IMR-90 (cell line): ENCODE measurements around the gene PILRA. TPM values are rescaled to one million over a fixed set of nuclear protein-coding genes. Genes with fewer than 3 reads are reported as not detected.

Experiments used
- ATAC-seq: fragments of 200-7000 bp; cut with Tn5 transposase; 2 replicates; pipeline ENCODE4 v1.9.1; 2020; ENCODE audit warnings: low read depth, mild to moderate bottlenecking, moderate library complexity
- BruUV-seq: library from RNA; stranded (reverse); fragments of 400-500 nt; replicated peaks from 2 replicates; lab custom pipeline; 2021; lab: Mats Ljungman, UMichigan
- CTCF ChIA-PET: fragments of 300-600 bp; formaldehyde crosslinking; extraction: SDS; loops from one replicate; lab custom pipeline; 2021; ENCODE audit warnings: antibody characterized with exemption; lab: Yijun Ruan, JAX
- POLR2A ChIA-PET: fragments of 300-600 bp; sonication (Branson Sonifier 250); formaldehyde crosslinking; loops from one replicate; lab custom pipeline; 2022; ENCODE audit warnings: antibody characterized with exemption; ENCODE audit not compliant: unreplicated experiment; lab: Charles Lee
- DNase-seq: peaks from one replicate; pipeline ENCODE4 v3.0.0; 2013
- H2AFZ ChIP-seq: replicated peaks from 2 replicates; pipeline ENCODE3; 2013; ENCODE audit warnings: low read length, mild to moderate bottlenecking; ENCODE audit not compliant: poor library complexity
- H2AK5ac ChIP-seq: 2 replicates; pipeline ENCODE4 v1.6.1; 2013; ENCODE audit warnings: low read depth, low read length, inconsistent platforms
- H2AK9ac ChIP-seq: replicated peaks from 2 replicates; pipeline ENCODE3; 2013; ENCODE audit warnings: mild to moderate bottlenecking, low read depth, low read length, moderate library complexity; ENCODE audit not compliant: poor library complexity
- H2BK120ac ChIP-seq: 2 replicates; pipeline ENCODE4 v1.6.1; 2013; ENCODE audit warnings: low read depth, low read length, inconsistent platforms
- H2BK15ac ChIP-seq: 3 replicates; pipeline ENCODE4 v1.6.1; 2013; ENCODE audit warnings: low read depth, low read length, inconsistent platforms
- H2BK20ac ChIP-seq: 2 replicates; pipeline ENCODE4 v1.6.1; 2013; ENCODE audit warnings: low read depth, mild to moderate bottlenecking, inconsistent platforms, low read length, moderate library complexity
- H2BK5ac ChIP-seq: 2 replicates; pipeline ENCODE4 v1.6.1; 2013; ENCODE audit warnings: mild to moderate bottlenecking, low read depth, low read length, inconsistent platforms; ENCODE audit not compliant: poor library complexity, severe bottlenecking
- H3K14ac ChIP-seq: replicated peaks from 2 replicates; pipeline ENCODE4 v1.6.1; 2013; ENCODE audit warnings: low read depth, low read length, inconsistent platforms
- H3K18ac ChIP-seq: 2 replicates; pipeline ENCODE4 v1.6.1; 2013; ENCODE audit warnings: low read depth, low read length, control low read depth
- H3K23ac ChIP-seq: 2 replicates; pipeline ENCODE4 v1.6.1; 2013; ENCODE audit warnings: low read depth, low read length, inconsistent platforms
- H3K27ac ChIP-seq: 2 replicates; pipeline ENCODE4 v1.5.1; 2013; ENCODE audit warnings: mild to moderate bottlenecking, control low read depth, low read length; ENCODE audit not compliant: insufficient read depth
- H3K27me3 ChIP-seq: 2 replicates; pipeline ENCODE4 v1.6.1; 2013; ENCODE audit warnings: low read length; ENCODE audit not compliant: control insufficient read depth, insufficient read depth
- H3K36me3 ChIP-seq: 2 replicates; pipeline ENCODE4 v1.6.1; 2013; ENCODE audit warnings: low read length, mixed read lengths; ENCODE audit not compliant: control insufficient read depth, insufficient read depth
- H3K4ac ChIP-seq: 2 replicates; pipeline ENCODE4 v1.6.1; 2013; ENCODE audit warnings: low read depth, low read length, inconsistent platforms
- H3K4me1 ChIP-seq: 2 replicates; pipeline ENCODE4 v1.6.1; 2013; ENCODE audit warnings: low read length, mixed read lengths; ENCODE audit not compliant: control insufficient read depth, insufficient read depth
- H3K4me2 ChIP-seq: 2 replicates; pipeline ENCODE4 v1.6.1; 2013; ENCODE audit warnings: low read depth, mild to moderate bottlenecking, control low read depth, low read length, moderate library complexity
- H3K4me3 ChIP-seq: 2 replicates; pipeline ENCODE4 v1.5.1; 2013; ENCODE audit warnings: low read depth, mild to moderate bottlenecking, control low read depth, low read length, moderate library complexity; ENCODE audit not compliant: insufficient read depth
- H3K56ac ChIP-seq: 2 replicates; pipeline ENCODE4 v1.6.1; 2013; ENCODE audit warnings: low read length, inconsistent platforms; ENCODE audit not compliant: insufficient read depth; ENCODE audit errors: extremely low read depth
- H3K79me1 ChIP-seq, 2 experiments: 2 replicates each; pipeline ENCODE4 v1.6.1; 2013; ENCODE audit warnings: low read length in 2 of 2, inconsistent platforms in 1 of 2, low read depth in 1 of 2
- H3K9ac ChIP-seq: 2 replicates; pipeline ENCODE4 v1.6.1; 2013; ENCODE audit warnings: low read depth, low read length, control low read depth
- H3K9me1 ChIP-seq: 2 replicates; pipeline ENCODE4 v1.6.1; 2013; ENCODE audit warnings: low read length, inconsistent platforms; ENCODE audit not compliant: insufficient read depth
- H3K9me3 ChIP-seq: 2 replicates; pipeline ENCODE4 v1.6.1; 2013; ENCODE audit warnings: low read length; ENCODE audit not compliant: control insufficient read depth, insufficient read depth
- H4K20me1 ChIP-seq: 2 replicates; pipeline ENCODE4 v1.6.1; 2013; ENCODE audit warnings: low read length, inconsistent platforms; ENCODE audit not compliant: insufficient read depth
- H4K5ac ChIP-seq: 2 replicates; pipeline ENCODE4 v1.6.1; 2013; ENCODE audit warnings: mild to moderate bottlenecking, low read depth, low read length, control low read depth
- H4K8ac ChIP-seq, 2 experiments: 2 replicates each; pipeline ENCODE4 v1.6.1; 2013; ENCODE audit warnings: low read depth in 2 of 2, low read length in 2 of 2, control low read depth in 1 of 2, inconsistent platforms in 1 of 2
- H4K91ac ChIP-seq: 2 replicates; pipeline ENCODE4 v1.6.1; 2013; ENCODE audit warnings: low read depth, low read length, inconsistent platforms; ENCODE audit not compliant: insufficient read depth
- CEBPB ChIP-seq: IDR thresholded peaks from 2 replicates; pipeline ENCODE4 v1.6.1; 2012; ENCODE audit warnings: low read depth, low read length, improper control_type of control experiment
- CHD1 ChIP-seq: IDR thresholded peaks from 2 replicates; pipeline ENCODE4 v1.6.1; 2012; ENCODE audit warnings: low read depth, low read length, improper control_type of control experiment
- FOS ChIP-seq: fragments of 150-350 bp; IDR thresholded peaks from 2 replicates; pipeline ENCODE4 v1.6.1; 2016; ENCODE audit warnings: low read depth, low read length
- MAZ ChIP-seq: IDR thresholded peaks from 2 replicates; pipeline ENCODE4 v1.6.1; 2012; ENCODE audit warnings: low read depth, mild to moderate bottlenecking, low read length, improper control_type of control experiment, moderate library complexity, borderline replicate concordance
- NFE2L2 ChIP-seq: fragments of 150-350 bp; IDR thresholded peaks from 2 replicates; pipeline ENCODE4 v1.6.1; 2016; ENCODE audit warnings: low read depth, mild to moderate bottlenecking, low read length
- POLR2A ChIP-seq: IDR thresholded peaks from 2 replicates; pipeline ENCODE4 v1.6.1; 2012; ENCODE audit warnings: mild to moderate bottlenecking, low read depth, low read length
- RAD21 ChIP-seq: IDR thresholded peaks from 2 replicates; pipeline ENCODE4 v1.6.1; 2012; ENCODE audit warnings: low read length, improper control_type of control experiment
- RCOR1 ChIP-seq: IDR thresholded peaks from 2 replicates; pipeline ENCODE4 v1.6.1; 2012; ENCODE audit warnings: mild to moderate bottlenecking, low read length, improper control_type of control experiment; ENCODE audit not compliant: insufficient replicate concordance
- RFX5 ChIP-seq: IDR thresholded peaks from 2 replicates; pipeline ENCODE4 v1.8.0; 2012; ENCODE audit warnings: low read depth, mild to moderate bottlenecking, low read length, moderate library complexity
- SMC3 ChIP-seq: fragments of 150-350 bp; IDR thresholded peaks from 2 replicates; pipeline ENCODE4 v1.6.1; 2016; ENCODE audit warnings: low read depth, mild to moderate bottlenecking, antibody characterized with exemption, low read length, moderate library complexity
- WGBS, 2 experiments: methylation state at CpG; one replicate each; pipeline versions ENCODE4 v1.1.5 to v1.1.7; 2013; ENCODE audit warnings: missing lambda C conversion rate in 2 of 2; ENCODE audit not compliant: insufficient read length in 1 of 2; ENCODE audit errors: extremely low coverage in 2 of 2; 5-methylcytosine and 5-hydroxymethylcytosine counted together
- dilution Hi-C: fragments of 300-500 bp; cut with HindIII; formaldehyde crosslinking; loops from one replicate; pipeline ENCODE4 v1.14.3; 2018; ENCODE audit warnings: low sequenced_read_pairs; ENCODE audit not compliant: unreplicated experiment
- in situ Hi-C: fragments of 300-500 bp; cut with MboI; formaldehyde crosslinking; loops from 3 replicates; pipeline ENCODE4 v1.14.3; 2019; ENCODE audit warnings: low sequenced_read_pairs, inconsistent platforms, mixed read lengths
- intact Hi-C: fragments of 100-400 bp; cut with micrococcal nuclease; formaldehyde crosslinking; loops from 2 replicates; pipeline ENCODE4 v1.10.0; 2022
- polyA plus RNA-seq, 3 experiments: library from polyadenylated mRNA; depleted of rRNA; stranded (reverse); fragments of >200 nt; gene quantifications; 2 replicates each; pipeline ENCODE4 v1.2.3, GENCODE V29; 2012; ENCODE audit warnings: low replicate concordance in 1 of 3
- total RNA-seq: library from RNA; depleted of rRNA; stranded (reverse); fragments of >200 nt; gene quantifications from 2 replicates; pipeline ENCODE4 v1.2.3, GENCODE V29; 2012
- TF ChIP-seq, protein P1 (sequence below): fragments of 150-350 bp; IDR thresholded peaks from 2 replicates; pipeline ENCODE4 v1.6.1; 2017; ENCODE audit warnings: mild to moderate bottlenecking, antibody characterized with exemption, low read length, low read depth
- TF ChIP-seq, protein P2 (sequence below): fragments of 150-350 bp; IDR thresholded peaks from 2 replicates; pipeline ENCODE4 v1.6.1; 2016; ENCODE audit warnings: low read depth, mild to moderate bottlenecking, low read length, moderate library complexity, borderline replicate concordance
- TF ChIP-seq, protein P3 (sequence below): conservative IDR thresholded peaks from 2 replicates; pipeline ENCODE4 v1.5.1; 2012; ENCODE audit warnings: mild to moderate bottlenecking, low read depth, low read length, improper control_type of control experiment

PILRA gene
- total and polyA plus RNA-seq, 2 of the 4 experiments (the other 2 are of a cell fraction) = 0.56 TPM; not detected in 1

DNA sequence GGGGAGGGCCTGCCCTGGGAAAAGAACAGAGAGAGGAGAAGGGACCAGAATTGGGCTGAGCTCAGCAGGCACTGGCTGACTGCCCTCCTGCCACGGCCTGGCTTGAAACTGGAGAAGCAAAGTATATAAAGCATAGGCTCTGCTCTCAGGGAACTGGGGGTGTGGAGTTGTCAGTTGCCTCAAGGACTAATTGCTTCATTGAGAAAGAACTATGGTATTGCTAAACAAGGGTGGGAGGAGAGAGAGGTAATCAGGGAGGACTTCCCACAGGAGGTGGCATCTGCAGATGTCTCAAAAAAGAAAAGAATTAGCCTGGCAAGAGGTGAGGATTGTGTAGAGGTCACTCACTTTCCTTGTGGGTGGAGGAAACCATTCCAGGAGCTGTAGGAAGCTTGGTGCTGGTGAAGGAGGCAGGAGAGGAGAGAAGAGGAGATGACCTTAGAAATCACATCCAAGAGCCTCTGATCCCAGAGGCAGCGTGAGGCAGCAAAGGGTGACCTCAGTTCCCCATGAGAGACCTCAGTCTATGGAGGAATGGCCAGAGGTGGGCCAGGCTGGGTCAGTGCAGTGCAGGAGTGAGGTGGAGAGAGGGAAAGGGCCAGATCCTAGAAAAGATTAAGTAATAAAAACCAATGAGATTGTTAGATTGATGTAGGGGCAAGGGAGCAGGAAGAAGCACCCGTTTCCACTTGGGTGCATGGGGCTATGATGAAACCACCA is 13.0 kb upstream of the PILRA start:
- in situ Hi-C loops = no loop called here
- no peak for DNase-seq
- H3K4me3 ChIP-seq = no peak overlapping the region
- H4K5ac ChIP-seq = no peak overlapping the region
- H2BK15ac ChIP-seq = no peak overlapping the region
- intact Hi-C loops = no loop called here
- no peaks in the 10 kb centered on the region for H3K9me1 ChIP-seq
- H3K9me3 ChIP-seq = no peaks in the 10 kb centered on the region
- dilution Hi-C loops = no loop called here
- no peak overlapping the region for H4K8ac ChIP-seq
- peaks cover 56% of the 10 kb centered on the region for H3K36me3 ChIP-seq
- no peak overlapping the region for H3K14ac ChIP-seq
- no peak overlapping the region for H2BK120ac ChIP-seq
- H3K4me2 ChIP-seq = no peak overlapping the region
- no peak overlapping the region for H3K23ac ChIP-seq
- CTCF ChIA-PET = no interaction called here
- 80% methylated on average over 1 of the region's 3 CpGs; no CpG with 5 or more reads in 1 of the 2 experiments for WGBS, 2 experiments
- no peak overlapping the region for H2BK5ac ChIP-seq
- TF ChIP-seq, protein P1, sequence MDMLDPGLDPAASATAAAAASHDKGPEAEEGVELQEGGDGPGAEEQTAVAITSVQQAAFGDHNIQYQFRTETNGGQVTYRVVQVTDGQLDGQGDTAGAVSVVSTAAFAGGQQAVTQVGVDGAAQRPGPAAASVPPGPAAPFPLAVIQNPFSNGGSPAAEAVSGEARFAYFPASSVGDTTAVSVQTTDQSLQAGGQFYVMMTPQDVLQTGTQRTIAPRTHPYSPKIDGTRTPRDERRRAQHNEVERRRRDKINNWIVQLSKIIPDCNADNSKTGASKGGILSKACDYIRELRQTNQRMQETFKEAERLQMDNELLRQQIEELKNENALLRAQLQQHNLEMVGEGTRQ = no peak
- no peak for TF ChIP-seq CEBPB
- no peak for TF ChIP-seq POLR2A
- no peak for TF ChIP-seq RCOR1
- TF ChIP-seq FOS = no peak
- no peak for TF ChIP-seq MAZ
- no peak for TF ChIP-seq NFE2L2
- TF ChIP-seq, protein P2, sequence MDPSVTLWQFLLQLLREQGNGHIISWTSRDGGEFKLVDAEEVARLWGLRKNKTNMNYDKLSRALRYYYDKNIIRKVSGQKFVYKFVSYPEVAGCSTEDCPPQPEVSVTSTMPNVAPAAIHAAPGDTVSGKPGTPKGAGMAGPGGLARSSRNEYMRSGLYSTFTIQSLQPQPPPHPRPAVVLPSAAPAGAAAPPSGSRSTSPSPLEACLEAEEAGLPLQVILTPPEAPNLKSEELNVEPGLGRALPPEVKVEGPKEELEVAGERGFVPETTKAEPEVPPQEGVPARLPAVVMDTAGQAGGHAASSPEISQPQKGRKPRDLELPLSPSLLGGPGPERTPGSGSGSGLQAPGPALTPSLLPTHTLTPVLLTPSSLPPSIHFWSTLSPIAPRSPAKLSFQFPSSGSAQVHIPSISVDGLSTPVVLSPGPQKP = no peak
- no peak for TF ChIP-seq SMC3
- no peak for TF ChIP-seq CHD1
- TF ChIP-seq, protein P3, sequence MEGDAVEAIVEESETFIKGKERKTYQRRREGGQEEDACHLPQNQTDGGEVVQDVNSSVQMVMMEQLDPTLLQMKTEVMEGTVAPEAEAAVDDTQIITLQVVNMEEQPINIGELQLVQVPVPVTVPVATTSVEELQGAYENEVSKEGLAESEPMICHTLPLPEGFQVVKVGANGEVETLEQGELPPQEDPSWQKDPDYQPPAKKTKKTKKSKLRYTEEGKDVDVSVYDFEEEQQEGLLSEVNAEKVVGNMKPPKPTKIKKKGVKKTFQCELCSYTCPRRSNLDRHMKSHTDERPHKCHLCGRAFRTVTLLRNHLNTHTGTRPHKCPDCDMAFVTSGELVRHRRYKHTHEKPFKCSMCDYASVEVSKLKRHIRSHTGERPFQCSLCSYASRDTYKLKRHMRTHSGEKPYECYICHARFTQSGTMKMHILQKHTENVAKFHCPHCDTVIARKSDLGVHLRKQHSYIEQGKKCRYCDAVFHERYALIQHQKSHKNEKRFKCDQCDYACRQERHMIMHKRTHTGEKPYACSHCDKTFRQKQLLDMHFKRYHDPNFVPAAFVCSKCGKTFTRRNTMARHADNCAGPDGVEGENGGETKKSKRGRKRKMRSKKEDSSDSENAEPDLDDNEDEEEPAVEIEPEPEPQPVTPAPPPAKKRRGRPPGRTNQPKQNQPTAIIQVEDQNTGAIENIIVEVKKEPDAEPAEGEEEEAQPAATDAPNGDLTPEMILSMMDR = no peak
- no peak for TF ChIP-seq RAD21
- no peak for TF ChIP-seq RFX5
- ATAC-seq = no peak
- H3K27me3 ChIP-seq = no peaks in the 10 kb centered on the region
- H2BK20ac ChIP-seq = no peak overlapping the region
- POLR2A ChIA-PET = no interaction called here
- no peak overlapping the region for H3K4ac ChIP-seq
- no peak overlapping the region for H4K91ac ChIP-seq
- no peak overlapping the region for H3K56ac ChIP-seq
- no peaks in the 10 kb centered on the region for H3K4me1 ChIP-seq
- H2AFZ ChIP-seq = no peak overlapping the region
- no peak overlapping the region for H3K27ac ChIP-seq
- no peak overlapping the region for H3K18ac ChIP-seq
- no peak overlapping the region for H2AK5ac ChIP-seq
- H2AK9ac ChIP-seq = no peak overlapping the region
- BruUV-seq = no TSS peak
- H3K79me1 ChIP-seq = no peaks in the 10 kb centered on the region; a peak in 1 of 4 replicates
- H3K9ac ChIP-seq = no peak overlapping the region
- H4K20me1 ChIP-seq = no peaks in the 10 kb centered on the region
